GM18868 (cell line): ENCODE data around the gene WIF1.

Experiments used
- ATAC-seq: cut with Tn5 transposase; IDR thresholded peaks from one replicate; pipeline ENCODE4 v1.9.1; 2021; ENCODE audit warnings: mild to moderate bottlenecking, moderate library complexity; ENCODE audit not compliant: unreplicated experiment

Gene WIF1

GRCh38 chr12:65122703-65123102 lies 1.6 kb upstream of the WIF1 start:
- ATAC-seq: no peak

GRCh38 chr12:65121956-65122469 lies 908 bp upstream of the WIF1 start:
- ATAC-seq: no peak

- no peak for ATAC-seq
Observed at GRCh38 chr12:65119063-65119462, 2.0 kb downstream of the WIF1 start.

GRCh38 chr12:65113621-65114035 lies 7.5 kb downstream of the WIF1 start:
- no peak for ATAC-seq

- no peak for ATAC-seq
Observed at GRCh38 chr12:65106948-65107347, 14.2 kb downstream of the WIF1 start.

GRCh38 chr12:65100140-65100539 lies 21.0 kb downstream of the WIF1 start:
- no peak for ATAC-seq

GRCh38 chr12:65099182-65099581 lies 21.9 kb downstream of the WIF1 start:
- ATAC-seq: no peak

GRCh38 chr12:65098364-65098763 lies 22.7 kb downstream of the WIF1 start:
- ATAC-seq: no peak

- no peak for ATAC-seq
Observed at GRCh38 chr12:65094722-65095121, 26.4 kb downstream of the WIF1 start.

- no peak for ATAC-seq
Observed at GRCh38 chr12:65093606-65094005, 27.5 kb downstream of the WIF1 start.

- no peak for ATAC-seq
Observed at GRCh38 chr12:65090461-65090860, 30.6 kb downstream of the WIF1 start.

- ATAC-seq: no peak
Observed at GRCh38 chr12:65086236-65086635, 34.9 kb downstream of the WIF1 start.

GRCh38 chr12:65084579-65084978 lies 36.5 kb downstream of the WIF1 start:
- ATAC-seq: no peak

GRCh38 chr12:65083581-65083980 lies 37.5 kb downstream of the WIF1 start:
- no peak for ATAC-seq

GRCh38 chr12:65082406-65082805 lies 38.7 kb downstream of the WIF1 start:
- ATAC-seq: no peak

GRCh38 chr12:65081496-65081895 lies 39.6 kb downstream of the WIF1 start:
- ATAC-seq: no peak

- no peak for ATAC-seq
Observed at GRCh38 chr12:65074932-65075331, 46.2 kb downstream of the WIF1 start.

GRCh38 chr12:65069336-65069735 lies 51.8 kb downstream of the WIF1 start:
- no peak for ATAC-seq

- ATAC-seq: no peak
Observed at GRCh38 chr12:65067383-65067782, 53.7 kb downstream of the WIF1 start.

- no peak for ATAC-seq
Observed at GRCh38 chr12:65055859-65056258, 65.2 kb downstream of the WIF1 start.

GRCh38 chr12:65051218-65051617 lies 69.9 kb downstream of the WIF1 start:
- ATAC-seq: no peak

- ATAC-seq: no peak
Observed at GRCh38 chr12:65045269-65045668, 75.8 kb downstream of the WIF1 start.

GRCh38 chr12:65039301-65039700 lies 81.8 kb downstream of the WIF1 start:
- no peak for ATAC-seq

GRCh38 chr12:65025136-65025535 lies 96.0 kb downstream of the WIF1 start:
- ATAC-seq: no peak
